Bone marrow (tissue), 2 donors: ENCODE results near the gene NRTN.
"Not testable (repeated sequence)": the region's sequence is repeated elsewhere in the genome, so short reads cannot be mapped to it uniquely, and the experiment has no call there.

Experiments used
- DNase-seq, 2 donors: peaks; one replicate each; lab custom pipeline; 2025; lab: John Stamatoyannopoulos, UW

NRTN gene

DNA sequence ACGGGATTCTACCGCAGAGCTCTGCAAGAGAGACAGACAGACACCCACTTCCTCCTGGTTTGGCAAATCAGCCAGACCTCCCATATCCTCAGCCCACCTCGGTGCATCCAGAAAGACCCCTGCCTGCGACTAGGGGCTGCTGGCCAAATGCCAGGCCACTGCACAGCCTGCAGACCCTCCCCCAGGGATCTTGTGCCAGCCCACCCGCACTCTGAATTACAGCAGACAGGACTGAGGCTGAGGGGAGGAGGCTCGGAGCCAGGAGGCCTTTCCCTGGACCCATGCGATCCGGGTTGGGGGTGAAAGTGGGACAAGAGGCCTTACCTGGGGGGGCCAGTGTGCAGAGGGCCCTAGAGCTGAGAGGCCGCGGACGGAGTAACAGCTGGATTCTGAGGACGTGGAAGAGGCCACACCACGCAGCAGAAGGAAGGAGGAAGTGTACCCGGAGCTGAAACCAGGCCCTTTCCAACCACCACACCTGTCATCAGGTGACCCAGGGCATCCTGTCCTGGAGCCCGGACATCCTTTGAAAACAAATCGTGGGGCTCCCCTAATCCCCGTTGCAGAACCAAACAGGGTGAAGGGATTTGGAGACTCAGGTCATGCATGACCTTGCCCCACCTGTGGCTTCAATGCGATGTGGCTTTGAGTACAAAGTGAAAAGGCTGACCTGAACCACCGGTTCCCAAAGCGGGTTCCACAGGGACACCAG, 33.6 kb downstream of the NRTN start:
- no peak for DNase-seq

DNA sequence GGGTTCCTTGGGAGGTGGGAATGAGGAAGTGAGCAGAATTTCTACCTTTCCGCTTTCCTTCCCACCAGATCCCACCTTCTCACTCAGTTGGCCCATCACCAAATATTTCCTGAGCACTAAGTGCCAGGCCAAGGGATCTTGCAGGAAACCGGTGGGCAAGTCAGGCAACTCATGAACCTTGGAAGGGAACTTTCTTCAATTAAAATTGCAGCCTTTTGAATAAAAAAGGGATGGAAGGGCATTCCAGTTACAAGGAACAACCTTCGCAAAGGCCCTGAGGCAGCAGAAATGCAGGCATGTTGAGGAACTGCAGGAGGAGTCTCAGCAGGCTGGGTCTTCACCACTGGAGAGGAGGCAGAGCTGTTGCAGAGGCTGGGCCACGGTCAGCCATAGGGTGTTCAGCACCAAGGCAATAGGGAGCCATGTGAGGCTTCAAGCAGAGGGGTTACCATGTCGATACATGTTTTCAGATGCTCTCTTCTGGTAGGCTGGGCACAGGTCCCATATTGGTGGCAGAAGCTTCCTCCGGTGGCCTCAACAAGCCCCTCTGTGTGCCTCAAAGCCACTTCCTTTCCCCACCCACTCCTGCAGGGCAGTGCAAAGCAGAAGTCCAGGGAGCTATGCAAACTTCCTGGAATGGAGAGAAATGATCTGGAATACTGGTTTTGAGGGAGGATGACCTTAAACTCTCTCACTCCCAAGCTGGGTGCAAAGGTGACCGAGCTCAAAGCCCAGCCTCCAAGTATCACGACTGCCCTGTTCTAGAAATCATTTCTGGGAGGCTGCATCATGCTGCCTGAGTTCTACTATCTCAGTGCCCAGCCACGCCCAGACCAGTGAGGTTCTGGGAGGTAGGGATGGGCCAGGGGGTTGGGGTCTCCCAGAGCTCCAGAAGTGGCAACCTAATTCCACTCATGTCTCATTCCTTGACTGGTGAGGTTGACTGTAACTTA, 34.5 kb downstream of the NRTN start, which contains the start of gene FUT6:
TSS of gene FUT6 (minus strand) at position 638 of the 953 bp plus-strand sequence. CDS start 7,135 bp downstream, outside the sequence.
- DNase-seq, result no peak

DNA sequence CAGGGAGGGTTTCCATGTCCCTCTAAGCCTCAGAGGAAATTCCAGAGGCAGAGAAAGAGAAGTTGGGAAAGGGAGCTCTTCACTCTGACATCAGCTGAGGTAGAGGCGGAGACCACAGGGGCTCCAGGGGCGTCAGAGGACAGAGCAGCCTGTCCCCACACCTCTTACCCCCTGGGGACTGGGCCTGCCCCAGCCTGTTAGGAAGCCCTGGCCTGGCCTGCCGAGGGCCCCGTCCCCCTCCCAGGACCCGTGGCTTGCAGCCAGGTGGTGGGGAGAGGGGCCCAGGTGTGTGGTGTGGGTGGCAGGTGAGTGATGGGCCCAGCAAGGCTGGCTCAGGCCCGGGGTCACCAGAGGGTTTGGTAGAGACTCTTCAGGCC, 36.9 kb downstream of the NRTN start:
- not testable (repeated sequence) for DNase-seq

DNA sequence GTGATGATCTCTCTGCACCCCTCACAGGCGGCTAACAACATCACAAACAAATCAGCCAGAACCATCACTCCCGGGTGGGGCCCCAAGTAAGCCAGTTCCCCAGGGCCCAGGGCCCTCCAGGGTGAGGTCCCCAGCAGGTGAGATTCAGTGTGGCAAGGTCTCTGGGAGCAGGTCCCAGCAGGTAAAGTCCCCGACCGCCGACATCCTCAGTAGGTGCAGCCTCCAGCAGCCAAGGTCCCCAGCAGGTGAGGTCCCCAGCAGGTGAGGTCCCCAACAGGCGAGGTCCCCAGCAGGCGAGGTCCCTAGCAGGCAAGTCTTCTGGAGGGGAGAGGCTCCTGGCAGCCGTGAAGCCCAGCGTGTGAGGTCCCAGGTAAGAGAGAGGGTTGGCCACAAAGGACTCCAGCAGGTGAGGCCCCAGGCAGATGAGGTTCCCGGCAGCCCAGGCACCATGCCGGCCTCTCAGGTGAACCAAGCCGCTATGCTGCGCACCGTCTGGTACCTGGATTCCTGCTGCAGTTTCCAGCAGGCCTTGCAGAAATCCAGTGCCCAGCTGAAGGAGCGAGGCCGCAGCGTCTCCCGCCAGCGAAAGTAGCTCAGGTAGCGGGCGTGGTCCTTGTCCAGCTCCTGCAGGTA, 38.5 kb downstream of the NRTN start:
- DNase-seq, result no peak

DNA sequence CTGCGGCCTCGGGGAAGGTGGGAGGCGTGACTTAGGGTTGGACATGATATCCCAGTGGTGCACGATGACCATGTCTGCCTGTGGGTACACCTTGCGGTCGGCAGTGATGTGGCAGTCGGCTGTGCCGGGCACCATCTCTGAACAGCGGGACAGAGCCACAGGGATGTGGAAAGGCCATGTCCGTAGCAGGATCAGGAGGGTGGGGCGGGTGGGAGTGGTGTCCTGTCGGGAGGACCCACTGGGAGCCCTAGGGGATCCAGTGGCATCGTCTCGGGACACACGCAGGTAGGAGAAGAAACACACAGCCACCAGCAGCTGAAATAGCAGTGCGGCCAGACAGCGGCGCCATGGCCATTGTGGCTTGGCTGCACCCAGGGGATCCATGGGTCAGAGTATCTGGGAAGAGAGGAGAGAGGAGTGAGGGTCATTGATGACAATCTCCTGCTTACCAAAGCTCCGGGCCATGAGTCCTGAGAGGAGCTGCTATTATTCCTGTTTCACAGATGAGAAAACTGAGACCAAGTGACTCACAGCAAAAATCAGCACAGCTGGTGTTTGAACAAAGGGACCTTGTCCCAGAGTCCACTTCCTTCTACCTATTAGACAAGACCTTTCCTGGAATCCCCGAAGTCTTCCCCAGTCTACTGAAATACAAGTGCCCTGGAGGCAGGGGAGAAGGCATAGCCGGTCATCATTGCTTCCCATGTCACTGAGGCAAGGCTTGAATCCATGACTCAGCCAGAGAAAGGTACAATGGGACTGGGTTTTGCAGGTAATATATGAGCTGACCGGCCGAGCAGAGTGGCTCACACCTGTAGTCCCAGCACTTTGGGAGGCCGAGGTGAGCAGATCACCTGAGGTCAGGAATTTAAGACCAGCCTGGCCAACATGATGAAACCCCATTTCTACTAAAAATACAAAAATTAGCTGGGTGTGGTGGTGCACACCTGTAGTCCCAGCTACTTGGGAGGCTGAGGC, 39.9 kb downstream of the NRTN start:
- no peak for DNase-seq

DNA sequence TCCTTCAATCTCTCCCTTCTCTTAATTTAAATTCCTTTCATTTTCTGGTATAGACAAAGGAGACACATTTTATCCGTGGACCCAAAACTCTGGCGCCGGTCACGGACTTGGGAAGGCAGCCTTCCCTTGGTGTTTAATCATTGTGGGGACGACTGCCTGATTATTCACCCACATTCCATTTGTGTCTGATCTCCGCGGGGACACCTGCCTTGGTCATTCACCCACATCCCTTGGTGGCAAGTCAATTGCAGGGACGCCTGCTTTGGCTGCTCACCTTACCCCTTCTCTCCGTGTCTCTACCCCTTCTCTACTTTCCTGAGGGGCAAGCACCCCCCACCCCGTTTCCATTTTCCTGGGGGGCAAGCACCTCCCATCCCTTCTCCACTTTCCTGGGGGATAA, 43.0 kb downstream of the NRTN start:
- not testable (repeated sequence) for DNase-seq

DNA sequence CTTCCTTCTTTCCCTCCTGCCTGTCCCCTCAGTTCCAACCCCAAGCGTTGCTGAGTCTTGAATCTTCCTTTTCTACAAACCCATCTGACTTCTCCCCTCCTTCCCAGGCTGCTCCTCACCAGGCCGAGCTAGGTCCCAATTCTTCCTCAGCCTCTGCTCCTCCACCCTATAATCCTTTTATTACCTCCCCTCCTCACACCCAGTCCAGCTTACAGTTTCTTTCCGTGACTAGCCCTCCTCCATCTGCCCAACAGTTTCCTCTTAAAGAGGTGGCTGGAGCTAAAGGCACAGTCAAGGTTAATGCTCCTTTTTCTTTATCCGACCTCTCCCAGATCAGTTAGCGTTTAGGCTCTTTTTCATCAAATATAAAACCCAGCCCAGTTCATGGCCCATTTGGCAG, 43.8 kb downstream of the NRTN start:
- DNase-seq, result not testable (repeated sequence)

DNA sequence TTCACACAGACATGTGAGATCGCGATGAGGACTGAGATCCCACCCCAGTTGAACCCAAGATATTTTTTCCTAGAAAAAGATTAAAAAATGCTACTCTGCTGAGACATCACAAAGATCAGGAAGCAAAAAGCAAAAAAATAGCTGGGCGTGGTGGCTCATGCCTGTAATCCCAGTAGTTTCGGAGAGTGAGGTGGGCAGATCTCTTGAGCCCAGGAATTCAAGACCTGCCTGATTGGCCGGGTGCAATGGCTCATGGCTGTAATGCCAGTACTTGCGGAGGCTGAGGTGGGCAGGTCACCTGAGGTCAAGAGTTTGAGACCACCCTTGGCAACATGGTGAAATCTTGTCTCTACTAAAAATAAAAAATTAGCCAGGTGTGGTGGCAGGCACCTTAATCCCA, 45.3 kb downstream of the NRTN start:
- no peak for DNase-seq

DNA sequence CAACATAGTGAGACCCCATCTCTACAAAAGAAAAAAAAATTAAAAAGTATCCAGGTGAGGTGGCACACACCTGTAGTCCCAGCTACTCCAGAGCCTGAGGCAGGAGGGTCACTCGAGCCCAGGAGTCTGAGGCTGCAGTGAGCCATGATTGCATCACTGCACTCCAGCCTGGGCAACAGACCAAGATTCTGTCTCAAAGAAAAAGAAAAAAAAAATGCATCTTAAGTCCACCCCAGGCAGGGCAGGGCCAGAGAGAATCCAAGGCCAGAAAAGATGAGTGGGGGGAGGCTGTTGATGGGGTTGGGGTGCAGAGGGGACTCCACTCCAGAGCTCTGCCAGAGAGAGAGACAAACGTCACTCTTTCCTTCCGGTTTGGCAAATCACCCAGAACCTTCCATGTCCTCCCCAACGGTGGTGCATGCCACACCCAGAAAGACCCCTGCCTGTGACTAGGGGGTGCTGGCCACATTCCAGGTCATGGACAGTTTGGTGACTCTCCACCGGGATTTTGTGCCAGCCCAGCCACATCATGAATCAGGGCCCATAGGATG, 46.0 kb downstream of the NRTN start:
- DNase-seq, result no peak

DNA sequence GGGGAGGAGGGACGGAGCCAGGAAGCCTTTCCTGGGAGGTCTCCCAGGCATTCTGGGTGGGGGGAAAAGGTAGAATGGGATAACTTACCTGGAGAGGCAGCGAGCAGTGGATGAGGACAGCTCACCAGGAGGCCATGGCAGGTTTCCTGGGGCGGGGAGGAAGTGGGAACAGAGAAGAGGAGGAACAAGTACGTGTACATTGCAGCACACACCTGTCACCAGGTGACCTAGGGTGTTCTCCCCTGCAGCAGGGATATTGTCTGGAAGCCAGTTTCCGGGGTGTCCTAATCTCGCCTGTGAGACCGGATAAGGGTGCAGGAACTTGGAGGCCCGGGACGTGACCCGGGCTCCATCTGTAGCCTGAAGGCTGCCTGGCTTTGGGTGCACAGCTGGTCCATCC, 46.4 kb downstream of the NRTN start, which contains the start of gene FUT3:
TSS of gene FUT3 (minus strand) at position 148 of the 400 bp plus-strand sequence.
- DNase-seq, result no peak

DNA sequence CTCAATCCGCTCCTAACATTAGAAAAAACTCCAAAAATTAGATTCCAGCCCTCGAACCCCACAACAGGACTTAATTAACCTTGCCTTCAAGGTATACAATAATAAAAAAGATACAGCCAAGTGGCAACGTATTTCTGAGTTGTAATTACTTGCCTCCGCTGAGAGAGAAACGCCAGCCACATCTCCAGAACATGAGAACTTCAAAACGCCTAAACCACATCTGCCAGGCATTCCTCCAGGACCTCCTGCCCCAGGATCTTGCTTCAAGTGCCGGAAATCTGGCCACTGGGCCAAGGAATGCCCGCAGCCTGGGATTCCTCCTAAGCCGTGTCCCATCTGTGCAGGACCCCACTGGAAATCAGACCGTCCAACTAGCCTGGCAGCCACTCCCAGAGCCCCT, 49.3 kb downstream of the NRTN start:
- DNase-seq, result not testable (repeated sequence)

DNA sequence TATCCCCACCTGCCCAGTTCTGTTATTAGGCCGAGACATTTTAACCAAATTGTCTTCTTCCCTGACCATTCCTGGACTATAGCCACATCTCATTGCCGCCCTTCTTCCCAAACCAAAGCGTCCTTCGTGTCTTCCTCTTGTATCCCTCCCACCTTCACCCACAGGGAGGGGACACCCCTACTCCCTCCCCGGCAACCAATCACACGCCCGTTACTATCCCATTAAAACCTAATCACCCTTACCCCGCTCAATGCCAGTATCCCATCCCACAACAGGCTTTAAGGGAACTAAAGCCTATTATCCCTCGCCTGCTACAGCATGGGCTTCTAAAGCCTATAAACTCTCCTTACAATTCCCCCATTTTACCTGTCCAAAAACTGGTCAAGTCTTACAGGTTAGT, 50.3 kb downstream of the NRTN start:
- not testable (repeated sequence) for DNase-seq

DNA sequence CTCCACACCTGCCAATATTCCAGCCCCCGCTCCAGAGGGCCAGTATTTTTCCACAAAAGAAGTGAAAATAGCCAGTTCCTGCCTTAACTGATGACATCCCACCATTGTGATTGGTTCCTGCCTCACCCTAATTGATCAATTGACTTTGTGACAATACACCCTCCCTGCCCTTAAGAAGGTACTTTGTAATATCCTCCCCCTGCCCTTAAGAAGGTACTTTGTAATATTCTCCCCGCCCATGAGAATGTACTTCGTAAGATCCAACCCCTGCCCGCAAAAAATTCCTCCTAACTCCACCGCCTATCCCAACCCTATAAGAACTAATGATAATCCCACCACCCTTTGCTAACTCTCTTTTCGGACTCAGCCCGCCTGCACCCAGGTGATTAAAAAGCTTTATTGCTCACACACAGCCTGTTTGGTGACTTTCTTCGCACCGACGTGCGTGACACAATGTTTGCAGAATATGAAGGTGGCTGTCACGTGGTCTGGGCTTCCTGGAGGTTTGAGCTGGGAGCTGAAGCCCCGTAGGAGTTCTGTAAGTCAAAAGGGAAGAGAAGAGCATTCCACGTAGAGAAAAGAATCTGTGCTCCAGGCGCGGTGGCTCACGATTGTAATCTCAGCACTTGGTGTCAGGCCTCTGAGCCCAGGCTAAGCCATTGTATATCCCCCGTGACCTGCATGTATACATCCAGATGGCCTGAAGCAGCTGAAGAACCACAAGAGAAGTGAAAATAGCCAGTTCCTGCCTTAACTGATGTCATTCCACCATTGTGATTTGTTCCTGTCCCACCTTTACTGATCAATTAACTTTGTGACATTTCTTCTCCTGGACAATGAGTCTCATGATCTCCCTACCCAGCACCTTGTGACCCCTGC, 52.6 kb downstream of the NRTN start:
- DNase-seq, result no peak

DNA sequence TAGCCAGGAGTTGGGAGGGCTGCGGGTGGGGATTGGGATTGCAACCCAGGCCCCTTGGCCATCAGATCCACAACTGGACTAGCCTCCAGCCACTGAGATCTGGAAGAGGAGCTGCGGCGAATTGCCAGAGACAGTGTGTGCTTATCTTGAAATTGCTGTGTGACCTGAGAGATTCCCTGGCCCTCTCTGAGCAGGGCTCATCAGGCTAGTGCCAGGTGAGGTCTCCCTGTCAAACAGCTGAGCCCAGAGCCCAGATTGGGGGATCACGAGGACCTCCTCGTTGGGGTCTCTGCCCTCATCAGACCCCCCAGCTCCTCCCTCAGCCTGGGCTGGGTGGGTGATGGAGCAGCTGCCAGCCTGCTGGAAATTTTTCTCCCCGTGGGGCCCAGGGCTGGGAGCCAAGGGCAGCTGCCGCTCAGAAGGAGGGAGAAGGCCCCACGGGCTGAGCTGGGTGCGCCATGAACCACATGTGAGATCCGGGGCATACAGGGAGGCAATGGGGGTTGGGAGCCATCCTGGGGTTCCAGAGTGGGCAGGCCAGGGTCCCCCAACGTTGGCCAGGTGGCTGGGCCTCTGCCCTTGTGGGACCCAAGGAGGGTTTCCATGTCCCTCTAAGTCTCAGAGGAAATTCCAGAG, 58.3 kb downstream of the NRTN start:
- DNase-seq, result no peak

DNA sequence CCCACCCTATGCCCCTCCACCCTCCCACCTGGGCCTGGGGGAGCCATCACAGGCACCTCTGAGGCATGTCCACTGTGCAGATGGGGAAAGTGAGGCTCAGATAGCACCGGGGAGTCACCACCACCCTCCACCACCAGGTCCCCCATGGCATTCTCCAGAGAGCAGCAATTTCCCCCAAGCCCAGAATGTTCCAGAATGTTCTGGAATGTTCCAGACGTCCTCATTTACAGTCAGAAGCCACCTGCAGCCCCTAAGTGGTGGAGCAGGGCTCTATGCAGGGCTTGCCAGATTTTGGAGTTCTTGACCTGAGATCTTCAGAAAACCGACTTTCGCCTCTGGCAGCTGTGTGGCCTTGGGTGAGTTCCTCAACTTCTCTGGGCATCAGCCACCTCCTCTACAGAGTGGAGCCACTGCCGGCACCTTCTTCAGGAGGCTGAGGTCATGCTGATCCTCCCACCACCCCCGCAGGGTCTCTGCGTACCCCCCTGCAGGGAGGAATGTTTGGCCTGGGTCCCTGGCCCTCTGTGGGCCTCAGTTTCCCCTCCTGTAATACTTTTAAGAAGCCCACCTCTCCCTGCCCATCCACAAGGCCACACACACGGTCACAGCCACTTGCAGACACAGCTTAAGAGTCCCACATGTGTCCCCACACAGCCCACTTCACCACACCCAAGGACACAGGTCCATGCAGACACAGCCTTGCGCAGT, 59.3 kb downstream of the NRTN start:
- no peak for DNase-seq

DNA sequence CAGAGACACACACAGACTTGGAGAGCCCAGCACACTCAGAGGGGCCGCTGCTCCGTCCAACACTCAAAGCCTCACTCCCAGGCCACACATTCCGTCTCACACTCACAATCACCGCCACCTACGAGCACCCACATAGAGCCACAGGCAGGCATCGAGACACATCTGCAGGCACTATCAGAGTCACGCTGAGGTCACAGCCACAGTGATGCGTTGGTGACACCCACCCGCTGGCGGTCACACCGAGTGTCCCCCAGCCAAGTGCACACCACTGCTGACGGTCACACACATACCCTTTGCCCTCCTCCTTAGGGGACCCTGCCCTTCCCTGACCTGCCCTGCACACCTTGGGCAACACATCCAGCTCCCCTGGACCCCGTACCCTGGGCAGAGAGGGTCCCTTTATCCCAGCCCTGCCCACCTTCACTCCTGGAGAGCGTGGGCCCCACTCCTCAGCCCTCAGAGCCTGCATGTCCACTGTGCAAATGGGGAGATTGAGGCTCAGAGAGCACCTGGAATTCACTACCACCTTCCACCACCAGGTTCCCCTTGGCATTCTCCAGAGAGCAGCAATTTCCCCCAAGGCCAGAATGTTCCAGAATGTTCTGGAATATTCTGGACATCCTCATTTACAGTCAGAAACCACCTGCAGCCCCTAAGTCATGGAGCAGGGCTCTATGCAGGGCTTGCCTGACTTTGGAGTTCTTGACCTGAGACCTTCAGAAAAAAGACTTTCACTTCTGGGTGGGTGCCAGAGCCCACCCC, 60.0 kb downstream of the NRTN start:
- DNase-seq, result no peak

DNA sequence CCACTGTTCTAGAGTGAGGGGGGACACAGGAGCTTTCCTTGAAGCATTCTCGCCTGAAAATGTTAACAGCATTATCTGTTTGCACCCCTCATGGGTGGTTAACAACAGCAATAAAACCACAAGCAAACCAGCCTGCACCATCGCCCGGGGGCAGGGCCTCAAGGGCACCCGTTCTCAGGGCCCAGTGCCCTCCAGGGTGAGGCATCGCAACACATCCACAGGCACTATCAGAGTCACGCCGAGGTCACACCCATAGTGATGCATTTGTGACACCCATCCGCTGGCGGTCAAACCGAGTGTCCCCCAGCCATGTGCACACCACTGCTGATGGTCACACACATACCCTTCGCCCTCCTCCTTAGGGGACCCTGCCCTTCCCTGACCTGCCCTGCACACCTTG, 60.9 kb downstream of the NRTN start:
- no peak for DNase-seq
